Kidney (tissue), 14 donors: ENCODE results near the gene NPHP4. TPM values are rescaled to one million over a fixed set of nuclear protein-coding genes. Genes with fewer than 3 reads are reported as not detected.

Source experiments
- DNase-seq, 5 donors: peaks; one replicate each; pipeline ENCODE4 v3.0.0-alpha.2; 2013 to 2020
- FAIRE-seq: peaks from 2 replicates; lab custom pipeline; 2012; peaks lifted over from hg19 to GRCh38; lab: Jason Lieb, UNC
- H3K27ac ChIP-seq, 2 donors: one replicate each; pipeline ENCODE4 v1.7.0; 2013; ENCODE audit warnings: low read depth in 2 of 2, low read length in 2 of 2, inconsistent platforms in 1 of 2
- H3K27me3 ChIP-seq: one replicate; pipeline ENCODE4 v1.7.1; 2013; ENCODE audit warnings: low read length, inconsistent platforms; ENCODE audit not compliant: control insufficient read depth, insufficient read depth
- H3K36me3 ChIP-seq, 3 donors: one replicate each; pipeline versions ENCODE4 v1.7.0 to v1.7.1; 2013; ENCODE audit warnings: low read length in 3 of 3, control low read depth in 1 of 3, inconsistent platforms in 1 of 3; ENCODE audit not compliant: insufficient read depth in 3 of 3, control insufficient read depth in 2 of 3
- H3K4me1 ChIP-seq, 3 donors: one replicate each; pipeline versions ENCODE4 v1.7.0 to v1.7.1; 2013; ENCODE audit warnings: low read length in 3 of 3, inconsistent platforms in 1 of 3, low read depth in 1 of 3; ENCODE audit not compliant: control insufficient read depth in 2 of 3, insufficient read depth in 2 of 3
- H3K4me3 ChIP-seq, 3 donors: one replicate each; pipeline versions ENCODE4 v1.7.0 to v1.8.1; 2013; ENCODE audit warnings: low read length in 3 of 3, control low read depth in 1 of 3, inconsistent platforms in 1 of 3
- H3K9ac ChIP-seq, 3 donors: one replicate each; pipeline versions ENCODE4 v1.7.0 to v1.7.1; 2013; ENCODE audit warnings: low read length in 3 of 3, control low read depth in 1 of 3, inconsistent platforms in 1 of 3
- H3K9me3 ChIP-seq, 3 donors: one replicate each; pipeline versions ENCODE4 v1.7.0 to v1.7.1; 2013; ENCODE audit warnings: low read length in 3 of 3, control low read depth in 1 of 3, inconsistent platforms in 1 of 3; ENCODE audit not compliant: control insufficient read depth in 2 of 3, insufficient read depth in 1 of 3
- intact Hi-C: fragments of 100-400 bp; cut with DNase I; formaldehyde crosslinking; loops from one replicate; pipeline ENCODE4 v1.11.1; 2022
- polyA plus RNA-seq: library from polyadenylated mRNA; stranded (reverse); fragments of 350-450 nt; fragmentation: Illumina TruSeq; extraction: RNeasy Lipid Tissue Mini Kit (QIAGEN cat#74804); gene quantifications from one replicate; pipeline ENCODE4 v1.2.3, GENCODE V29; 2014; ENCODE audit warnings: low read depth, low replicate concordance; ENCODE audit not compliant: insufficient read depth
- total RNA-seq: library from RNA; stranded (reverse); fragmentation: NEBNext Ultra II Directional; extraction: Animal tissue kit (Norgen Biotek cat#: 25700); gene quantifications from one replicate; pipeline ENCODE4 v1.2.1, GENCODE V29; 2021
- TF ChIP-seq, protein P1 (sequence below): IDR thresholded peaks from 3 replicates; pipeline ENCODE4 v1.5.1; 2012; ENCODE audit warnings: mild to moderate bottlenecking, moderate library complexity, borderline replicate concordance; ENCODE audit not compliant: insufficient read depth; ENCODE audit errors: extremely low read depth
- donor health status: control.
- donor health status: control.
- donor health status: control.
- donor health status: control.
- donor health status: control.
- donor health status: DM: yes; HTN: yes; CAD: no.
- donor health status: Normal renal cell carcinoma (clear cell type).

NPHP4 gene
- total and polyA plus RNA-seq, 2 donors from 2014 or later: 2.9 to 16.1 TPM

DNA sequence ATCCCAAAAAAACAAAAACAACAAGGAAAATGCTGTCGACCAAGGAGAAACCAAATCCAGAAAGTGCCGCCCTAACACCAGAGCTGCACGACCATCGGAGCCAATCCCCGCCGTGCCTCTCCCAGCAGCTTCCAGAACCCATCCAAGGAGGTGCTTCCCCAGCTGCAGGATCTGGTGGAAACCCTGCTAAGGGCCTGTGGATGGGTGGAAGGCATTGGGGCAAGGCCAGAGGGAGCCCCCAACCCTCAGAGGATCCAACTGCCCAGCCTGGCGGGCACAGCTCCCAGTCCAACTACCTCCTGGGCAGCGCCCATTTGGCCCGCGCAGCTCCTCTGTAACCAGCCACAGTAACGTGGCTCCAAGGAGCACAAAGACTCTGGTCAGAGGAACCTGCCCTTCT lies 81.6 kb downstream of the NPHP4 start:
- no peak for DNase-seq
- H3K27me3 ChIP-seq: no peaks in the 10 kb centered on the region
- no peak overlapping the region for H3K27ac ChIP-seq
- no peak overlapping the region for H3K4me3 ChIP-seq
- peaks cover 0 to 4% (median 4%) of the 10 kb centered on the region in 3 donors for H3K4me1 ChIP-seq
- H3K9me3 ChIP-seq: no peaks in the 10 kb centered on the region
- no peak for FAIRE-seq
- no peaks in the 10 kb centered on the region for H3K36me3 ChIP-seq
- H3K9ac ChIP-seq: no peak overlapping the region
- TF ChIP-seq, protein P1, sequence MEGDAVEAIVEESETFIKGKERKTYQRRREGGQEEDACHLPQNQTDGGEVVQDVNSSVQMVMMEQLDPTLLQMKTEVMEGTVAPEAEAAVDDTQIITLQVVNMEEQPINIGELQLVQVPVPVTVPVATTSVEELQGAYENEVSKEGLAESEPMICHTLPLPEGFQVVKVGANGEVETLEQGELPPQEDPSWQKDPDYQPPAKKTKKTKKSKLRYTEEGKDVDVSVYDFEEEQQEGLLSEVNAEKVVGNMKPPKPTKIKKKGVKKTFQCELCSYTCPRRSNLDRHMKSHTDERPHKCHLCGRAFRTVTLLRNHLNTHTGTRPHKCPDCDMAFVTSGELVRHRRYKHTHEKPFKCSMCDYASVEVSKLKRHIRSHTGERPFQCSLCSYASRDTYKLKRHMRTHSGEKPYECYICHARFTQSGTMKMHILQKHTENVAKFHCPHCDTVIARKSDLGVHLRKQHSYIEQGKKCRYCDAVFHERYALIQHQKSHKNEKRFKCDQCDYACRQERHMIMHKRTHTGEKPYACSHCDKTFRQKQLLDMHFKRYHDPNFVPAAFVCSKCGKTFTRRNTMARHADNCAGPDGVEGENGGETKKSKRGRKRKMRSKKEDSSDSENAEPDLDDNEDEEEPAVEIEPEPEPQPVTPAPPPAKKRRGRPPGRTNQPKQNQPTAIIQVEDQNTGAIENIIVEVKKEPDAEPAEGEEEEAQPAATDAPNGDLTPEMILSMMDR: no peak
- intact Hi-C loops: no loop called here

DNA sequence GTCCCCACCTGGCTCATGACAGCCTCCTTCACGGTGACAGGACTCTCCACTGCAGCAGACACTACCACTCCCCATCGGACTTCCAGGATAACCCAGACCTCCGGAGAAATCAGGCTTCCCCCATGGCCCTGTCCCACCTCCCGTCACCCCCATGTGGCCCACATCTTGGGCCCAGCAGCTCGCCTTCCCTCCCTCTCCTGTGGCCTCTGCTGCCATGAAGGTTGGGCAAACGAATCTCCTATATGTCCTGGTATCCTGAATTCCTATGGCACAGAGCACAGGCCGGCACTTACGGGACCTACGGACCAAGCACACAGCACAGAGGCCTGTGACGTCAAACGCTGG lies 82.0 kb downstream of the NPHP4 start:
- TF ChIP-seq, protein P1: no peak
- DNase-seq (no peak), FAIRE-seq (no peak)
- intact Hi-C loops: no loop called here
- H3K4me3 ChIP-seq: no peak overlapping the region
- no peaks in the 10 kb centered on the region for H3K27me3 ChIP-seq
- H3K36me3 ChIP-seq: no peaks in the 10 kb centered on the region
- no peaks in the 10 kb centered on the region for H3K9me3 ChIP-seq
- H3K9ac ChIP-seq: no peak overlapping the region
- peaks cover 0 to under 1% (median 0%) of the 10 kb centered on the region in 3 donors for H3K4me1 ChIP-seq
- no peak overlapping the region for H3K27ac ChIP-seq

DNA sequence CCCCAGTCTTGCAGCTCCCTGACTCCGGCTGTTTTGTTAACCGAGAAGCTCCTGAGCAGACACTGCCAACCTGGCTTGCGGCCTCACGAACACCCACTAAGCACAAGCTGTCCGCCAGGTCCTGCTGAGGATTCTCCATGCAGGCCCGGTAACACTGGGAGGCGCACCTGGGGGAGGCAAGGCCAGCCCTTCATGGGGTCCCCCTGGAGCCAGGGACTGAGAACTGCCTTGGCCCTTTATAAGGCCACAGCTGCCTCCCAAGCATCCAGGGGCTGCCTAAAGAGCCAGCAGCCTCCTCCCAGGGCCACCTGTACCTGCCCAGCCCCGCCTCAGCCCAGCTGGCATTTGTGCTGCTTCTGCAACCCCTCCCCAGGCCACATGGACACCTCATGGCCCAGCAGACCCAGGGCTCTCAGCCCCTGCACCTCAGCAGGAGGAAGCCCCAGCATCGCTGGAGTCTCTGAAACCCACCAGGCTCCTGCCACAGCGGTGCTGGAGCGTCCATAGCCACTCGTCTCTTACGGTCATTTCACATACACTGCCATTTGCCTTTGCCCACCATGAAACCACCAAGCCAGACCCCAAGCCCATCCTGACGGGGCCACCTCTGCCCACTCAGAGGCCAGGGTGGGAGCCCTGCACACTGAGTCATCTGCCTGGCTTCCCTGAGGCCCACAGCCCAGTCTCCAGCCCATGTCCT lies 82.5 kb downstream of the NPHP4 start:
- intact Hi-C loops: no loop called here
- Histone ChIP-seq H3K27ac (no peak overlapping the region), H3K9ac (no peak overlapping the region), H3K9me3 (no peaks in the 10 kb centered on the region), H3K36me3 (peaks cover 0 to under 1% (median 0%) of the 10 kb centered on the region in 3 donors), H3K4me1 (no peaks in the 10 kb centered on the region), H3K27me3 (no peaks in the 10 kb centered on the region), H3K4me3 (no peak overlapping the region)
- TF ChIP-seq, protein P1: no peak
- no peak for DNase-seq
- FAIRE-seq: no peak
